Esophagus squamous epithelium (tissue), 4 donors: Measurements from ENCODE around the gene ITGB2.

Experiments
- POLR2A ChIP-seq, 4 donors: fragments of 450-650 bp; IDR thresholded peaks; one replicate each; pipeline ENCODE4 v1.6.1; 2017; ENCODE audit warnings: antibody characterized with exemption in 4 of 4, mild to moderate bottlenecking in 4 of 4, moderate library complexity in 3 of 4
- TF ChIP-seq, protein P1 (sequence below), 6 experiments: fragments of 450-650 bp in 4 of 6; fragments of 200-600 bp in 2 of 6; sonication (generic) in 2 of 6; IDR thresholded peaks; one replicate each; pipeline ENCODE4 v1.5.1; 2016 to 2019; ENCODE audit warnings: antibody characterized with exemption in 6 of 6, mild to moderate bottlenecking in 4 of 6, moderate library complexity in 4 of 6

DNA sequence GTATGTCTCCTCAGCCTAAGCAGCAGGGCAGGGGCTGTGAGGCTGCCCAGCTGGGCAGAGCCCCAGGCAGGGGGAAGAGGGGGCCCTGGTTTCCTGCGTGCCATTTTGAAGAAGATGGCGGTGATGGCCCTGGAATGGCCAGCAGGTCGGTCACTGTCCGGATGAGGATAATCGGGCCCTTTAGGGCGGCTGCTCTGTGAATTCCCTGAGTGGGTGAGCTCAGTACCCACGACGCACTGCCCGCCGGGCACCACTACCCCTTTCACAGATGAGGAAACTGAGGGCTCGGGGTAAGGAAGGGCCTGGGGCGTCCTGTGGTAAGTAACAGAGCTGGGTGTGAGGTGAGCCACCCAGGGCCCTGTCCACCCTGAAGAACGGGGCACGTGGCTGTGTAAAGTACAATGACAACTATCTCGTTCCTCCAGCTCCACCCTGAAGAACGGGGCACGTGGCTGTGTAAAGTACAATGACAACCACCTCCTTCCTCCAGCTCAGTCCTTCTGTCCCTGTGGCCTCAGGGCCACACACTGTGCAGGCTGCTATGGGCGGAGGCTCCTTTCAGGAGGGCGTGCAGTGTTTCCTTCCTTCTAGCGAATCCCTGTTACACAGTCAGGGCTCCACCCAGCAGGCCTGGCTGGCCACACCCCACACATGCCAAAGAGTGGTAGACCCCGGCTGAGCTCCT is 23.2 kb downstream of the ITGB2 start:
- TF ChIP-seq, protein P1, sequence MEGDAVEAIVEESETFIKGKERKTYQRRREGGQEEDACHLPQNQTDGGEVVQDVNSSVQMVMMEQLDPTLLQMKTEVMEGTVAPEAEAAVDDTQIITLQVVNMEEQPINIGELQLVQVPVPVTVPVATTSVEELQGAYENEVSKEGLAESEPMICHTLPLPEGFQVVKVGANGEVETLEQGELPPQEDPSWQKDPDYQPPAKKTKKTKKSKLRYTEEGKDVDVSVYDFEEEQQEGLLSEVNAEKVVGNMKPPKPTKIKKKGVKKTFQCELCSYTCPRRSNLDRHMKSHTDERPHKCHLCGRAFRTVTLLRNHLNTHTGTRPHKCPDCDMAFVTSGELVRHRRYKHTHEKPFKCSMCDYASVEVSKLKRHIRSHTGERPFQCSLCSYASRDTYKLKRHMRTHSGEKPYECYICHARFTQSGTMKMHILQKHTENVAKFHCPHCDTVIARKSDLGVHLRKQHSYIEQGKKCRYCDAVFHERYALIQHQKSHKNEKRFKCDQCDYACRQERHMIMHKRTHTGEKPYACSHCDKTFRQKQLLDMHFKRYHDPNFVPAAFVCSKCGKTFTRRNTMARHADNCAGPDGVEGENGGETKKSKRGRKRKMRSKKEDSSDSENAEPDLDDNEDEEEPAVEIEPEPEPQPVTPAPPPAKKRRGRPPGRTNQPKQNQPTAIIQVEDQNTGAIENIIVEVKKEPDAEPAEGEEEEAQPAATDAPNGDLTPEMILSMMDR (IDR thresholded peaks at IDR 0.05): no peak
- no peak for TF ChIP-seq POLR2A (IDR thresholded peaks at IDR 0.05)
